ENCODE results near the gene ZNF549.

DNA sequence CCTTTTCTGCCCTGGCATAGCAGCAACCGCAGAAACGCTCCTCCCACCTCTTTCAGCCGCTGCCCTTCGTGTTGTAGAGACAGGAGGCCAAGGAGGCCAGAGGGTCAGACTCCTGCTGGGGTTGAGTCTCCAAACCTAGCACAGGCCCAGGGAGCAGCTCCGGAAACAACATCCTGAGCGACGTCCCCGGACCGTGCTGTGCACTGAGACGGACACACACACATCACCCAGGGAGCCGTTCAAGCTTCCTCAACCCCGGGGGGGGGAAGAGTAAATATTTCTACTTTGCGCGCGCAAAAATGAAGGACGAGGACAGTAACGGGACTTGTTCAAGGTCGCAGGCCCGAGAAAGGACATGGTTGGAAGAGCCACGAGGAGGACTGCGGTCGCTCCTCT lies 31.9 kb downstream of the ZNF549 start:
- TF ChIP-seq, protein P1, sequence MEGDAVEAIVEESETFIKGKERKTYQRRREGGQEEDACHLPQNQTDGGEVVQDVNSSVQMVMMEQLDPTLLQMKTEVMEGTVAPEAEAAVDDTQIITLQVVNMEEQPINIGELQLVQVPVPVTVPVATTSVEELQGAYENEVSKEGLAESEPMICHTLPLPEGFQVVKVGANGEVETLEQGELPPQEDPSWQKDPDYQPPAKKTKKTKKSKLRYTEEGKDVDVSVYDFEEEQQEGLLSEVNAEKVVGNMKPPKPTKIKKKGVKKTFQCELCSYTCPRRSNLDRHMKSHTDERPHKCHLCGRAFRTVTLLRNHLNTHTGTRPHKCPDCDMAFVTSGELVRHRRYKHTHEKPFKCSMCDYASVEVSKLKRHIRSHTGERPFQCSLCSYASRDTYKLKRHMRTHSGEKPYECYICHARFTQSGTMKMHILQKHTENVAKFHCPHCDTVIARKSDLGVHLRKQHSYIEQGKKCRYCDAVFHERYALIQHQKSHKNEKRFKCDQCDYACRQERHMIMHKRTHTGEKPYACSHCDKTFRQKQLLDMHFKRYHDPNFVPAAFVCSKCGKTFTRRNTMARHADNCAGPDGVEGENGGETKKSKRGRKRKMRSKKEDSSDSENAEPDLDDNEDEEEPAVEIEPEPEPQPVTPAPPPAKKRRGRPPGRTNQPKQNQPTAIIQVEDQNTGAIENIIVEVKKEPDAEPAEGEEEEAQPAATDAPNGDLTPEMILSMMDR (IDR thresholded peaks at IDR 0.05) = no peak
- TF ChIP-seq POLR2A (IDR thresholded peaks at IDR 0.05) = no peak
